HepG2 (cell line): ENCODE results near the gene CELSR3. TPM values are rescaled to one million over a fixed set of nuclear protein-coding genes. Genes with fewer than 3 reads are reported as not detected.

Experiments used
- ATAC-seq: fragments of 200-7000 bp; cut with Tn5 transposase; 3 replicates; pipeline ENCODE4 v1.9.1; 2020; ENCODE audit warnings: mild to moderate bottlenecking, moderate library complexity
- BruUV-seq: library from RNA; stranded (reverse); fragments of 400-500 nt; replicated peaks from 2 replicates; lab custom pipeline; 2021; lab: Mats Ljungman, UMichigan
- CTCF ChIA-PET: fragments of 300-600 bp; formaldehyde crosslinking; extraction: SDS; loops from one replicate; lab custom pipeline; 2021; ENCODE audit warnings: low total read pairs, inconsistent platforms, low intra/inter-chr PET ratio; lab: Yijun Ruan, JAX
- POLR2A ChIA-PET: fragments of 350-600 bp; sonication (Branson Sonifier 250); formaldehyde crosslinking; loops from one replicate; lab custom pipeline; 2020; ENCODE audit warnings: antibody characterized with exemption, inconsistent platforms; lab: Yijun Ruan, JAX
- DNase-seq: peaks from one replicate; pipeline ENCODE4 v3.0.0-alpha.2; 2015; ENCODE audit warnings: low spot score
- FAIRE-seq: peaks from 3 replicates; lab custom pipeline; 2011; peaks lifted over from hg19 to GRCh38; lab: Jason Lieb, UNC
- H2AFZ ChIP-seq: one replicate; pipeline ENCODE4 v1.6.1; 2011; ENCODE audit warnings: low read length, inconsistent platforms
- H3K27ac ChIP-seq: fragments of 300-600 bp; 3 replicates; pipeline ENCODE4 v1.8.0; 2011; ENCODE audit warnings: mixed run types, mild to moderate bottlenecking, mixed read lengths, low read length, inconsistent platforms; ENCODE audit not compliant: insufficient read depth; ENCODE audit errors: extremely low read length
- H3K27me3 ChIP-seq, 2 experiments: fragments of 200-600 bp in 1 of 2; 2 replicates in 1 of 2; 3 replicates in 1 of 2; pipeline versions ENCODE4 v1.6.0 to v1.8.0; 2011; ENCODE audit warnings: low read length in 2 of 2, mild to moderate bottlenecking in 2 of 2, moderate library complexity in 2 of 2, inconsistent platforms in 1 of 2; ENCODE audit not compliant: insufficient read depth in 2 of 2, control insufficient read depth in 1 of 2
- H3K36me3 ChIP-seq, 2 experiments: fragments of 200-600 bp in 1 of 2; replicated peaks in 1 of 2; 2 replicates in 1 of 2; 3 replicates in 1 of 2; pipeline versions ENCODE4 v1.5.1 to v1.8.0; 2011; ENCODE audit warnings: low read length in 2 of 2, inconsistent platforms in 1 of 2; ENCODE audit not compliant: insufficient read depth in 2 of 2, control insufficient read depth in 1 of 2
- H3K4me1 ChIP-seq: 2 replicates; pipeline ENCODE4 v1.5.1; 2012; ENCODE audit warnings: low read length, inconsistent platforms; ENCODE audit not compliant: insufficient read depth
- H3K4me2 ChIP-seq: 2 replicates; pipeline ENCODE4 v1.6.0; 2011; ENCODE audit warnings: low read depth, low read length, inconsistent platforms
- H3K4me3 ChIP-seq, 3 experiments: fragments of 200-600 bp in 1 of 3; sonication (generic), shearing (Covaris generic) in 1 of 3; replicated peaks in 1 of 3; 2 replicates each; pipeline ENCODE4 v1.5.1; 2011 to 2016; ENCODE audit warnings: low read length in 3 of 3, inconsistent platforms in 2 of 3, low read depth in 2 of 3, mild to moderate bottlenecking in 2 of 3, control low read depth in 1 of 3, mixed read lengths in 1 of 3; ENCODE audit not compliant: insufficient read depth in 1 of 3
- H3K79me2 ChIP-seq: one replicate; pipeline ENCODE4 v1.6.1; 2011; ENCODE audit warnings: low read length, inconsistent platforms; ENCODE audit not compliant: insufficient read depth
- H3K9ac ChIP-seq: 2 replicates; pipeline ENCODE4 v1.6.0; 2011; ENCODE audit warnings: mild to moderate bottlenecking, low read depth, low read length, inconsistent platforms; ENCODE audit not compliant: insufficient read depth
- H3K9me3 ChIP-seq: 2 replicates; pipeline ENCODE4 v1.5.1; 2012; ENCODE audit warnings: mild to moderate bottlenecking, low read length
- H4K20me1 ChIP-seq: 2 replicates; pipeline ENCODE4 v1.6.0; 2011; ENCODE audit warnings: inconsistent platforms, mild to moderate bottlenecking, low read length, moderate library complexity; ENCODE audit not compliant: insufficient read depth
- ERF ChIP-seq: IDR thresholded peaks from 2 replicates; pipeline ENCODE4 v1.6.1; 2018; ENCODE audit warnings: missing biosample characterization, missing genetic modification reagents
- GATA4 ChIP-seq: sonication (generic); IDR thresholded peaks from 2 replicates; pipeline ENCODE4 v1.6.1; 2016; ENCODE audit warnings: antibody characterized with exemption, low read depth, borderline replicate concordance
- HNF4G ChIP-seq, 2 experiments: sonication (generic) in 1 of 2; formaldehyde crosslinking in 1 of 2; IDR thresholded peaks; 2 replicates each; pipeline versions ENCODE4 v1.4.0 to v1.6.1; 2011 to 2020; ENCODE audit warnings: borderline replicate concordance in 2 of 2, low read depth in 2 of 2, mild to moderate bottlenecking in 2 of 2, low read length in 1 of 2, missing genetic modification reagents in 1 of 2, moderate library complexity in 1 of 2
- PCBP1 ChIP-seq: fragments of 200-400 bp; formaldehyde crosslinking; IDR thresholded peaks from 2 replicates; pipeline ENCODE4 v1.6.1; 2017; ENCODE audit warnings: mild to moderate bottlenecking, low read depth, low read length, borderline replicate concordance
- ZFAT ChIP-seq: sonication (generic); formaldehyde crosslinking; conservative IDR thresholded peaks from 2 replicates; pipeline ENCODE4 v1.8.1; 2023; ENCODE audit warnings: missing genetic modification reagents, inconsistent platforms
- ZNF121 ChIP-seq: sonication (generic); formaldehyde crosslinking; IDR thresholded peaks from 2 replicates; pipeline ENCODE4 v1.5.0; 2020; ENCODE audit warnings: mild to moderate bottlenecking, missing genetic modification reagents
- ZNF326 ChIP-seq: sonication (generic); formaldehyde crosslinking; IDR thresholded peaks from 2 replicates; pipeline ENCODE4 v1.4.0; 2020; ENCODE audit warnings: missing genetic modification reagents, borderline replicate concordance
- ZNF770 ChIP-seq: sonication (generic); formaldehyde crosslinking; IDR thresholded peaks from 2 replicates; pipeline ENCODE4 v1.5.0; 2020; ENCODE audit warnings: mild to moderate bottlenecking, missing genetic modification reagents
- WGBS: methylation state at CpG from one replicate; pipeline ENCODE4 v1.1.6; 2017; ENCODE audit warnings: low lambda C conversion rate; 5-methylcytosine and 5-hydroxymethylcytosine counted together
- in situ Hi-C: cut with HindIII; loops from 2 replicates; pipeline ENCODE4 v1.10.0; 2017; ENCODE audit warnings: low pct_unique_long_range_greater_than_20kb; ENCODE audit not compliant: extremely low pct_ligation_motif_present
- intact Hi-C: fragments of 100-400 bp; cut with micrococcal nuclease; formaldehyde crosslinking; loops from one replicate; pipeline ENCODE4 v1.10.0; 2022; ENCODE audit not compliant: unreplicated experiment
- polyA plus RNA-seq, 8 experiments: library from polyadenylated mRNA; depleted of rRNA in 3 of 8; stranded (reverse) in 7 of 8; unstranded in 1 of 8; fragments of >200 nt; fragmentation: Illumina TruSeq in 4 of 8; extraction: Trizol in 4 of 8; gene quantifications; 2 replicates each; pipeline versions ENCODE4 v1.2.1 to v1.2.3, GENCODE V29; 2011 to 2016; ENCODE audit warnings: low read depth in 4 of 8, missing spikeins in 1 of 8, mixed read lengths in 1 of 8; ENCODE audit not compliant: insufficient read depth in 1 of 8
- total RNA-seq, 5 experiments: library from RNA; depleted of rRNA; stranded (reverse); fragments of >200 nt; fragmentation: Illumina TruSeq; extraction: Trizol; gene quantifications; 2 replicates each; pipeline ENCODE4 v1.2.3, GENCODE V29; 2016; ENCODE audit warnings: low read depth in 1 of 5

Gene CELSR3
- total and polyA plus RNA-seq, 2 of the 13 experiments (the other 11 are each of a cell fraction or from before 2014, with no cell fraction given): 5.4 to 6.7 TPM

- TF ChIP-seq HNF4G (IDR thresholded peaks at IDR 0.05; ENCODE audit: borderline replicate concordance, low read depth, low read length): no peak
- no peak for TF ChIP-seq HNF4G (CRISPR knock-in tag; IDR thresholded peaks at IDR 0.05; ENCODE audit: borderline replicate concordance, low read depth)
- TF ChIP-seq ZFAT (CRISPR knock-in tag): no peak
- TF ChIP-seq GATA4: no peak
- no peak for TF ChIP-seq ZNF326 (CRISPR knock-in tag)
- TF ChIP-seq PCBP1: no peak
These were observed 44.5 kb upstream of the CELSR3 start (continued) for GRCh38 chr3:48707157-48707556.

GRCh38 chr3:48702320-48702920 is 39.7 kb upstream of the CELSR3 start:
- FAIRE-seq (no peak), DNase-seq (no peak), ATAC-seq (no peak)
- Histone ChIP-seq H3K79me2 (peaks cover 83% of the 10 kb centered on the region), H3K4me1 (no peaks in the 10 kb centered on the region), H3K4me2 (no peak overlapping the region), H3K27ac (no peak overlapping the region), H3K27me3 (no peaks in the 10 kb centered on the region), H3K4me3 (no peak overlapping the region), H3K36me3 (peaks cover 9 to 39% of the 10 kb centered on the region in 2 experiments), H2AFZ (no peak overlapping the region), H3K9ac (no peak overlapping the region), H3K9me3 (no peaks in the 10 kb centered on the region), H4K20me1 (peaks cover 68% of the 10 kb centered on the region)
- ChIA-PET POLR2A (no interaction called here), CTCF (no interaction called here)
- intact Hi-C loops: no loop called here
- BruUV-seq: no TSS peak
- in situ Hi-C loops: no loop called here
- WGBS: 95% methylated on average over 6 of the region's 6 CpGs
- TF ChIP-seq ZNF121 (CRISPR knock-in tag): peak; percentile 88
- peak; percentile 63; the same call in 1 of the 2 replicates for TF ChIP-seq ZNF770
- no peak for TF ChIP-seq ERF (CRISPR knock-in tag)
